HG02763 (cell line): ENCODE measurements around the gene CDK8.

Experiments
- ATAC-seq: cut with Tn5 transposase; IDR thresholded peaks from one replicate; pipeline ENCODE4 v1.9.1; 2021; ENCODE audit warnings: mild to moderate bottlenecking, moderate library complexity; ENCODE audit not compliant: unreplicated experiment

The CDK8 gene

GRCh38 chr13:26435646-26436045, 181.7 kb downstream of the CDK8 start:
- no peak for ATAC-seq

- ATAC-seq = no peak
Measured at GRCh38 chr13:26436914-26437313, 183.0 kb downstream of the CDK8 start.

- no peak for ATAC-seq
Measured at GRCh38 chr13:26440111-26440510, 186.2 kb downstream of the CDK8 start.

DNA sequence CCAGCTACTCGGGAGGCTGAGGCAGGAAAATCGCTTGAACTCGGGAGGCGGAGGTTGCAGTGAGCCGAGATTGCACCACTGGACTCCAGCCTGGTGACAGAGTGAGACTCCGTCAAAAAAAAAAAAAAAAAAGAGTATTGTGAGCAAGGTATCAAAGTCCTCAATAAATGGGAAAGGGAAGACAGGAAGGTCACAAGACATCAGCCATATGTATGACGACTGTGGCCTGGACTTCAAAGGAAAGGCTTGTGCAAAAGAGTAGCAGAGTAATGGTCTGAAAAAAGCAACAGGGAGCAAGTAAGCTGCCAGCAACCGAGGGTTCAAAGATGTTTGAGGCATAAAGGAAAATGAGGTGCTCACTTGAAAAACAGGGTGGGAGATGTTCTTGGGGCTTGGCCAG, 187.5 kb downstream of the CDK8 start:
- ATAC-seq = no peak

DNA sequence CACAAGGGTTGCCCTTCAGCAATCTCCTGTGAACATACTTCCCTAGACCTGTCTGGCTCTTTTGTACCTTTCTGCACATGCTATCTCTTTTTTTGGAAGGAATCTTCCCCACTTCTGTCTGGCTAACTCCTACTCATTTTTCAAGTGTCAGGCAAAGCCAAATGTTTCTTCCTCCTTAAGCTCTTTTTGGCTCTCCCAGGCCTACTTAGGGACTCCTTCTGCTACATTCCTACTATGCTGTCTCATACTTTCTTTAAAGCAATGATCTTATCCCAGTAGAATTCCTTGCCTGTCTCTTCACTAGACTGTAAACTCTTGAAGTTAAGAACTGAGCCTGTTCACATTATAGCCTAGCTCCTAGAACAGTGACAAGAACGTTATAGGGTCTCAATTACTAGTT, 188.6 kb downstream of the CDK8 start:
- no peak for ATAC-seq

DNA sequence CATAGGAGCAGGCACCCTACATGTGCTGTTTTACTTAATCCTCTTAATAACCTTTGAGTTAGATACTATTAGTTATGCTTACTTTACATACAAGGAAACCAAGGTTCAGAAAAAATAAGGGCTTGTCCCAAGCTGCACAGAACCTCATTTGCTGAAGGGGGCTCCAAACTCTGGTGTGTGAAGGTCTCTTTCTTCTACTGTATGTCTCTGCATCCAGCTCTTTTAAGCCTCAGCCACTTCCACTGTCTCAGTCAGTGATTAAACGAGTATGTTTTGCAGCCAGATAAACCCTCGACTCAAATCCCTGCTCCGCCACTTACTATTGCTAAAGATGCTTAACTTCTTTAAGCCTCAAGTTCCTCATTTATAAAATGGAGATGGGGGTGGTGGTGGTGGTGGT, 191.2 kb downstream of the CDK8 start:
- no peak for ATAC-seq

DNA sequence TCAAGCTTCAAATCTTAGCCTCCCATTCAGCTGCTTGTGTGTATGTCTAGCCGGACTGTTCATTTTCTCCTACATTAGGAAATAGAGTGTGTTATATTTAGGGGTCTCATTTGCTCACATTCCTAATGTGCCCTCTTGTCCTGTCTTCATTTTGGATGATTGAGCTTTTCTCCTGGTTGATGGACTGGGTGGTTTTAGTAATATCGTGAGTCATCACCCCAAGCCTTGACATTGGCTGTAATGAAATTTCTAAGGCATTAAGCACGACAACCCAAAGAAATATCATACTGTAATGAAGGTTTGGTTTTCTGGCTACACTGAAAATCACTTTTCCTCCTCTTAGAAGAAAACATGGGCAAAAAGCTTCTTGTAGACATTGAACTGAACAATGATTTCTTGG, 192.8 kb downstream of the CDK8 start:
- ATAC-seq = no peak

- ATAC-seq = no peak
Measured at GRCh38 chr13:26448032-26448431, 194.1 kb downstream of the CDK8 start.

- ATAC-seq = no peak
Measured at GRCh38 chr13:26449063-26449848, 195.3 kb downstream of the CDK8 start.
